ENCODE measurements around the gene CBX2.
"Not testable (repeated sequence)": the region's sequence is repeated elsewhere in the genome, so short reads cannot be mapped to it uniquely, and the experiment has no call there.

Gene CBX2

GRCh38 chr17:79749156-79749815 lies 28.7 kb upstream of the CBX2 start:
- Mint-ChIP-seq H3K27me3 (peaks cover 21% of the 10 kb centered on the region), H3K4me3 (no peak overlapping the region), H3K36me3 (no peaks in the 10 kb centered on the region), H3K27ac (no peak overlapping the region), H3K4me1 (peaks cover 4% of the 10 kb centered on the region), H3K9me3 (no peaks in the 10 kb centered on the region)
- DNase-seq (ENCODE audit: low spot score in 2 of 2) (no peak), ATAC-seq (ENCODE audit: low read depth) (no peak)

GRCh38 chr17:79749958-79750357 lies 28.0 kb upstream of the CBX2 start:
- Mint-ChIP-seq H3K27me3 (peaks cover 23% of the 10 kb centered on the region), H3K4me1 (peaks cover 4% of the 10 kb centered on the region), H3K9me3 (no peaks in the 10 kb centered on the region), H3K36me3 (no peaks in the 10 kb centered on the region), H3K27ac (no peak overlapping the region), H3K4me3 (no peak overlapping the region)
- ATAC-seq (ENCODE audit: low read depth) (no peak), DNase-seq (ENCODE audit: low spot score in 2 of 2) (no peak)

GRCh38 chr17:79750650-79751545 lies 27.1 kb upstream of the CBX2 start:
- no peaks in the 10 kb centered on the region for H3K9me3 Mint-ChIP-seq
- H3K4me1 Mint-ChIP-seq = peaks cover 4% of the 10 kb centered on the region
- peak overlapping the region; percentile 14 for H3K4me3 Mint-ChIP-seq
- peaks cover 16% of the 10 kb centered on the region for H3K27me3 Mint-ChIP-seq
- H3K27ac Mint-ChIP-seq = no peak overlapping the region
- H3K36me3 Mint-ChIP-seq = no peaks in the 10 kb centered on the region
- DNase-seq (ENCODE audit: low spot score in 2 of 2) (no peak), ATAC-seq (ENCODE audit: low read depth) (no peak)

- Mint-ChIP-seq H3K4me1 (peaks cover 4% of the 10 kb centered on the region), H3K27ac (no peak overlapping the region), H3K4me3 (no peak overlapping the region), H3K27me3 (peaks cover 15% of the 10 kb centered on the region), H3K36me3 (no peaks in the 10 kb centered on the region), H3K9me3 (no peaks in the 10 kb centered on the region)
- DNase-seq (ENCODE audit: low spot score in 2 of 2) (no peak), ATAC-seq (ENCODE audit: low read depth) (peak; percentile 66)
These were observed 25.8 kb upstream of the CBX2 start for GRCh38 chr17:79752175-79752574.

GRCh38 chr17:79754370-79754769 lies 23.6 kb upstream of the CBX2 start:
- Mint-ChIP-seq H3K4me3 (no peak overlapping the region), H3K36me3 (no peaks in the 10 kb centered on the region), H3K9me3 (no peaks in the 10 kb centered on the region), H3K27me3 (peaks cover 16% of the 10 kb centered on the region), H3K4me1 (no peaks in the 10 kb centered on the region), H3K27ac (no peak overlapping the region)
- DNase-seq (ENCODE audit: low spot score in 2 of 2) (no peak), ATAC-seq (ENCODE audit: low read depth) (no peak)

- not testable (repeated sequence) for H3K4me1 Mint-ChIP-seq; H3K27ac Mint-ChIP-seq; H3K9me3 Mint-ChIP-seq; H3K36me3 Mint-ChIP-seq; DNase-seq (ENCODE audit: low spot score in 2 of 2); ATAC-seq (ENCODE audit: low read depth); H3K4me3 Mint-ChIP-seq
- peaks cover 16% of the 10 kb centered on the region for H3K27me3 Mint-ChIP-seq
These were observed 23.0 kb upstream of the CBX2 start for GRCh38 chr17:79754903-79755302.

- no peak overlapping the region for H3K27ac Mint-ChIP-seq
- no peak for DNase-seq (ENCODE audit: low spot score in 2 of 2)
- H3K9me3 Mint-ChIP-seq = no peaks in the 10 kb centered on the region
- H3K4me3 Mint-ChIP-seq = no peak overlapping the region
- H3K27me3 Mint-ChIP-seq = peaks cover 17% of the 10 kb centered on the region
- H3K4me1 Mint-ChIP-seq = no peaks in the 10 kb centered on the region
- no peaks in the 10 kb centered on the region for H3K36me3 Mint-ChIP-seq
- ATAC-seq (ENCODE audit: low read depth) = no peak
These were observed 22.4 kb upstream of the CBX2 start for GRCh38 chr17:79755591-79755990.

GRCh38 chr17:79757140-79757745 lies 20.7 kb upstream of the CBX2 start:
- H3K27ac Mint-ChIP-seq = no peak overlapping the region
- peaks cover 14% of the 10 kb centered on the region for H3K27me3 Mint-ChIP-seq
- H3K4me3 Mint-ChIP-seq = no peak overlapping the region
- no peaks in the 10 kb centered on the region for H3K4me1 Mint-ChIP-seq
- ATAC-seq (ENCODE audit: low read depth) (no peak), DNase-seq (ENCODE audit: low spot score in 2 of 2) (no peak)
- H3K36me3 Mint-ChIP-seq = no peaks in the 10 kb centered on the region
- no peaks in the 10 kb centered on the region for H3K9me3 Mint-ChIP-seq

GRCh38 chr17:79758271-79758670 lies 19.7 kb upstream of the CBX2 start:
- Mint-ChIP-seq H3K27ac (no peak overlapping the region), H3K36me3 (no peaks in the 10 kb centered on the region), H3K27me3 (peaks cover 14% of the 10 kb centered on the region), H3K4me1 (no peaks in the 10 kb centered on the region), H3K9me3 (no peaks in the 10 kb centered on the region), H3K4me3 (no peak overlapping the region)
- DNase-seq (ENCODE audit: low spot score in 2 of 2) = no peak
- ATAC-seq (ENCODE audit: low read depth) = no peak

- no peaks in the 10 kb centered on the region for H3K9me3 Mint-ChIP-seq
These were observed 17.6 kb upstream of the CBX2 start for GRCh38 chr17:79760197-79760906.

GRCh38 chr17:79761894-79762589 lies 15.9 kb upstream of the CBX2 start:
- Mint-ChIP-seq H3K36me3 (no peaks in the 10 kb centered on the region), H3K4me3 (no peak overlapping the region), H3K27me3 (peaks cover 8% of the 10 kb centered on the region), H3K9me3 (no peaks in the 10 kb centered on the region), H3K27ac (no peak overlapping the region), H3K4me1 (no peaks in the 10 kb centered on the region)
- ATAC-seq (ENCODE audit: low read depth) (no peak), DNase-seq (ENCODE audit: low spot score in 2 of 2) (no peak)

More at GRCh38 chr17:79760197-79760906, 17.6 kb upstream of the CBX2 start:
- H3K4me3 Mint-ChIP-seq = no peak overlapping the region
- no peaks in the 10 kb centered on the region for H3K4me1 Mint-ChIP-seq
- ATAC-seq (ENCODE audit: low read depth) (no peak), DNase-seq (ENCODE audit: low spot score in 2 of 2) (no peak)
- H3K27me3 Mint-ChIP-seq = peaks cover 11% of the 10 kb centered on the region
- H3K27ac Mint-ChIP-seq = no peak overlapping the region
- no peaks in the 10 kb centered on the region for H3K36me3 Mint-ChIP-seq

GRCh38 chr17:79765708-79766107 lies 12.2 kb upstream of the CBX2 start:
- Mint-ChIP-seq H3K9me3 (peaks cover 7% of the 10 kb centered on the region), H3K36me3 (peaks cover 4% of the 10 kb centered on the region), H3K4me1 (no peaks in the 10 kb centered on the region), H3K4me3 (no peak overlapping the region), H3K27me3 (peaks cover 11% of the 10 kb centered on the region), H3K27ac (no peak overlapping the region)
- ATAC-seq (ENCODE audit: low read depth) (no peak), DNase-seq (ENCODE audit: low spot score in 2 of 2) (no peak)

All from memory B cell (primary cell).